ENCODE data around the gene NFATC2.

- TF ChIP-seq CTCF (IDR thresholded peaks at IDR 0.05; ENCODE audit: insufficient read depth, low read length, poor library complexity, severe bottlenecking) = no peak
- no peak for TF ChIP-seq EZH2phosphoT487 (conservative IDR thresholded peaks at IDR 0.05; ENCODE audit: low read length)
Measured at GRCh38 chr20:51394706-51395105, 147.8 kb downstream of the NFATC2 start.

All from SU-DHL-6 (cell line).